ENCODE results near the gene FAM162A.
A peak's percentile ranks its signal among the peaks of the same experiment; 100 is the strongest.
"Not testable (repeated sequence)": the region's sequence is repeated elsewhere in the genome, so short reads cannot be mapped to it uniquely, and the experiment has no call there.

FAM162A gene, protein sequence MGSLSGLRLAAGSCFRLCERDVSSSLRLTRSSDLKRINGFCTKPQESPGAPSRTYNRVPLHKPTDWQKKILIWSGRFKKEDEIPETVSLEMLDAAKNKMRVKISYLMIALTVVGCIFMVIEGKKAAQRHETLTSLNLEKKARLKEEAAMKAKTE

DNA sequence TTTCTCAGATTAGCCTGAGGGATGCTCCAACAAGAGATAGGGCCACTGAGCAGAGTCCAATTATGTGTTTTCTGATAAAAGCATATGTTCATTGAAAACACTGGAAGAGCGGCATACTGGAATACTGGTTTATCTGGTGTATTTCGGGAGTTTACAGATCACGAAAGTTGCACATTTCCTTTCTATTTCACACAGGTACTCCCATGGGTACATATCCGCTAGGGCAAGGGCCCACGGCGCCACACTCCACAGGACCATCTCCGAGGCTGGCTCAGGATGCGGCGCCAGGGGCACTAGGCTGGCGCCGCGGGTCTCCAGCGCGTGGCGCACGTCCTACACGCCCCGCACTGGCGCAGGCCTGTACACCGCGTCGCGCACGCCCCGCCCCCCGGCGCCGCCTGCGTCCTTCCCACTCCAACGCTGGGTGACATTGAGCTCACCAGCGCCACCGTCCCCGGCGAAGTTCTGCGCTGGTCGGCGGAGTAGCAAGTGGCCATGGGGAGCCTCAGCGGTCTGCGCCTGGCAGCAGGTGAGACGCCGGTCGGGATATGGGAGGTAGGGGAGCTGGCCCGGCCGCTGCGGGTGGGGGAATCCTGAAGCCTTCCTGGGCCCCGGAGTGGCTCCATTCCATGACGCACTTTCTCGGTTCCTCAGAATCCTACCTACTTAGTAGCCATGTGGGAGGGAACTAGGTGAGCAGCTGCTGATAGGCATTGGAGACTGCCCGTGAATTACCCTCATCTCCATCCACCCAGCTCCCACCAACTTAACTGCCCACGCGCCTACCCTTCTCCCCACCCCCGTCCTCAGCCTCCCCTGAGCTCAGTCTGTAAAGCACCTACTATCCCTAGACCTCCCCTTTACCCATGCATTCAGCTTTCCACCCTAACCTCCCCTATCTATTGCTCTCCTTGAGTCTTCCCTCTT, at the start of gene FAM162A:
FAM162A (plus strand) TSS at position 412 of the 927 bp plus-strand sequence; CDS start at position 496, 84 bp downstream.
- DNase-seq = peak; percentile 95

- no peak for DNase-seq
These were observed 41.2 kb upstream of the FAM162A start for GRCh38 chr3:122342803-122343202.

- no peak for DNase-seq
These were observed 40.3 kb upstream of the FAM162A start for GRCh38 chr3:122343654-122344053.

- no peak for DNase-seq
These were observed 34.8 kb upstream of the FAM162A start for GRCh38 chr3:122349171-122349570.

GRCh38 chr3:122350814-122351418, 33.1 kb upstream of the FAM162A start:
- DNase-seq = no peak

- DNase-seq = no peak
These were observed 32.4 kb upstream of the FAM162A start for GRCh38 chr3:122351612-122352011.

- DNase-seq = no peak
These were observed 30.8 kb upstream of the FAM162A start for GRCh38 chr3:122353215-122353614.

GRCh38 chr3:122353893-122354401, 30.0 kb upstream of the FAM162A start:
- DNase-seq = no peak

DNA sequence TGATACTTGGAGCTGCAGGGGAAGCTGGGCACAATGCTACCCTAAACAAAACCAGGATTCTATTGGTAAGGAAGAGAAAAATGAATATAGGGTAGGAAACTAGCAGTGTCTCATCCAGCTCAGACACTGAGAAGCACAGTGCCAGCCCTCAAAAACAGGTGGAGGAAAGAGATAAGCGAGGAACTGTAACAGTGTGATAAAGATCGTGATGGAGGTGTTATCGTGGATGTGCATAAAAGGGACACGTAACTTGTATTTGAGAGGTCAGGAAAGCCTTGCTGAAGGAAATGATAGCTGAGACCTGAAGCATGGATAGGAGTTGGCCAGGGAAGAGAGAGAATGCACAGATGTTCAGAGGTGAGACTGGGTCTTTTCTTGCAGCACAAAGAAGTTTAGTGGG, 28.4 kb upstream of the FAM162A start:
- DNase-seq = no peak

DNA sequence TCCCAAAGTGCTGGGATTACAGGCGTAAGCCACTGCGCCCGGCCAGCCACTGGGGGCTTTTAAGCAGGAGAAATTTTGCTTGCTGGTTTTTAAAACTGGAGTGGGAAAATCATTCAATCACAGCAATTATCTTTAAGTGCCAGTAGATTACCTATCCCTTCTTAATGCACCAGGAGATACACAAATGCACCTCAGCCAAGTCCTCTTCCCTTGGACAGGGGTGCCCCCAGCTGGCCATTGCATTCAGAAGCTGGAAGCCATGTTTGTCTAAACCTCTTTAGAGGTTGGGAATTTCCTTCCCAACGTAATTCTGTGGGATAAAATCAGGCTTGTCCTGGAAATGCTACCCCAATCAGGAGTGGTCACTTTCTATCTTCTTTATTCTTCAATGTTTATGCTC, 27.6 kb upstream of the FAM162A start:
- DNase-seq = peak; percentile 13

DNA sequence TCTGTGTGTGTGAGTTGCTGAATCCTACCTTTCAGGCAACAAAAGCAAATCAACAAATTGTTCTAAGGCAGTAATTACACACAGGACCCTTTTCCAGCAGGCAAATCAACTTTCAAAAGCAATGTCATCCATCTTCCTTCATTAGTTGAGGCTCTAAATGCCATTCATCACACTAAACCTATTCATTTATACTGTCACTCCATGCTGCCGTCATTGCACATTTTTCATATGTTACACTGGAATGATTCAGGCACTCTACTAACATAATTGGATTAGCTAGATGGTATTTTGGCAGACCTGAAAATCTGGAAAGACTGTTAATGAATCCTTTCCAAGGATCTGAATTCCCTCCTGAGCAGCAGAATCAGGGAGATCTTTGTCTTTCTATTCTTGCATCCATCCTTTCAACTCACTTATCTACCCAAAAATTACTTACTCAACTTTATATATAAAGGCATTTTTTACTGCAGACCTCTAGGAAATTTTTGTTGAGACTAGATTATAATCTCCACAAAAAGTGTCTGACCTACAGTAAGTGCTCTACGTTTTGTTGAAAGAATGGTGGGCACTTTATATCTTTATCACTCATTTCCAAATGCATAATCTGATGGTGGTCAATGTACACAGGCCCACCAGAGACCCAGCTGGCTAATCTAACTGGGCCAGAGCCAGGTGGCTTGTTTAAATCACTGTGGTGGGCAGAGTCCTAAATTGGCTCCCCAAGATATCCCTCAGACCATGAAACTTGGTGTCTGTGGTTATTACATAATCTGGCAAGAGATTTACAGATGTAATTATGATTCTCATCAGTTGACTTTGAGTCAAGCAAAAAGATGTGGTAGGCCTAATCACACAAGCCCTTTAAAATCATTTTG, 25.9 kb upstream of the FAM162A start:
- DNase-seq = no peak

DNA sequence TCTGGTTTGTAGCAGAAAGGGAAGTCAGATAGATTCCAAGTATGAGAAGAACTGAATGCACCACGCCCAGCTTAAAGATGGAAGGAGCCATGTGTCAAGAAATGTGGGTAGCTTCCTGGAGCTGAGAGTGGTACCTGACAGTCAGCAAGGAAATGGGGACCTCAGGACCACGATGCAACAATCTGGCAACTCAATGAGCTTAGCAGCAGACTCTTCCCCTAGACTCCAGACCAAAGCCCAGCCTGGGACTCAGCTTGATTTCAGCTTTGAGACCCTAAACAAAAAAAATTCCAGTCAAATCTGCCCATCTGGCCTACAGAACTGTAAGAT, 25.3 kb upstream of the FAM162A start:
- DNase-seq = no peak

DNA sequence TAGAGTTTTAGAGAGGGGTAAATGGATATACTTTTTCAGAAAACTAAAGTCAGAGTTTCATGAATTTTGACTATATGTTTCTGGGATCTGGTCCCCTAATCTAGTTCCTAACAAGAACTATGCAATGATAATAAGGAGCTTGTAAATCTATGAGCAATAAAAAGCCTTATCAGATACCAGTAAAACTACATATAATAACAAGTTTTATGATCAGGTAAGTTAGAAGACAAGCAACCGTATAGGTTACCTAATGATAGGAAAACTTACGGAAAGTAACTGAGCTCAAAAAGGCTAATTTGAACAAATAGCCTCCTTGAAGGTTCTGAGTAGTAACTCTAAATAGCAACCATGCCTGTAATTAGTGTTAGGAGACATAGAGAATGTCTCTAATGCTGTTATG, 22.0 kb upstream of the FAM162A start:
- DNase-seq = no peak

GRCh38 chr3:122364490-122364889, 19.5 kb upstream of the FAM162A start:
- no peak for DNase-seq

DNA sequence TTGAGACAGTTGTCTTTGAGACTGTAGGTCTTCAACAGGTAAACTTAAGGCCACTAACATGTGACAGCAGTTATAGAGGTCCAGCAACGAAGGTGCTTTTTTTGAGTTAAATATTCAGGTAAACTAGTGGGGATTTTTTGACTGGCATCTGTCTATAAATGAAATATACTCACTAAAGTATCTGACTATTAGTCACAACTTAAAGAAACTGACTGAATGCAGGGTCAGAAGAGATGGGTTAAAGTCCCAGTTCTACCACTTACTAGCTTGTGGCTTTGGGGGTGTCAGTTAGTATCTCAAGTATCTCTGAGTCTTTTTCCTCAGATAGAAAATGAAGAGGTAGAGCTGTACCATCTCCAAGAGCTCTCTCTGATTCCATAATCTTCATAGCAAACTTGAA, 18.9 kb upstream of the FAM162A start:
- no peak for DNase-seq

DNA sequence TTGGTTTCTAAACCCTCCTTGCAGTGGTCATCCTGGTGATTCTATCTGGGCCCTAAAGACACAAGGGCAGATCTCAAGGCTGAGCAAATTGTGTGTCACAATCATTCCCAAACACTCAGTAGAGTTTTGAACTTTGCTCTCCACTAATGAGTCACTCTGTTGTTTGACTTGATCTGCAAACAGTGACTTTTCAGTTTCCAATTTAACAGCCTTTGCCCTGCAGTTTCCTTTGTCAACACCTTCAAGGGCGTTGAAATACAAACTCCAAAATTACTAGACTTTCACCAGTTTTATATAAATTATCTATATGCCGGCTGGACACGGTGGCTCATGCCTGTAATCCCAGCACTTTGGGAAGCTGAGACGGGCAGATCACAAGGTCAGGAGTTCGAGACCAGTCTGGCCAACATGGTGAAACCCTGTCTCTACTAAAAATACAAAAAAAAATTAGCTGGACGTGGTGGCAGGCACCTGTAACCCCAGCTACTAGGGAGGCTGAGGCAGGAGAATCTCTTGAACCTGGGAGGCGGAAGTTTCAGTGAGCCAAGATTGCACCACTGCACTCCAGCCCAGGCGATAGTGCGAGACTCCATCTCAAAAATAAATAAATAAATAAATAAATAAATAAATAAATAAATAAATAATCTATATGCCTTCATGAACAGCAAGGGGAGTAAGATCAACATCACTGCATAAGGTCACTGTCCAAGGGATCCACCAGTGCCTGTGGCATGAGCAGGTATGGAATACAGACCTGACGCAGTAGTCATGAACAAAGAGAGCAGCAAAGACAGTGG, 18.2 kb upstream of the FAM162A start:
- not testable (repeated sequence) for DNase-seq

DNA sequence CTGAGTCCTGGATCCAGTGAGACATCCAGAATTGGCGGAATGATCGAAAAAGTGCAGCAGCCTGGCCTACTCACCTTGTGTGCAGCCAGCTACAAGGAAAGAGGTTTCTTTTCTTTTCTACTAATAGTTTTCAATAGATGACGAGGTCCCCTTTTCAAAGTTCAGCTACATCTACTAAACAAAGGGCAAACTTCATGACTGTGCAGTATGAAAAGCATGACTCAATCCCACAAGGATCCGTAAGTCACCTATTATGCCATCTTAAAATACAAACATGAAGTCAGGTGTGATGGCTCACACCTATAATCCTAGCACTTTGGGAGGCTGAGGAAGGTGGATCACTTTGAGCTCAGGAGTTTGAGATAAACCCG, 17.6 kb upstream of the FAM162A start:
- no peak for DNase-seq

DNA sequence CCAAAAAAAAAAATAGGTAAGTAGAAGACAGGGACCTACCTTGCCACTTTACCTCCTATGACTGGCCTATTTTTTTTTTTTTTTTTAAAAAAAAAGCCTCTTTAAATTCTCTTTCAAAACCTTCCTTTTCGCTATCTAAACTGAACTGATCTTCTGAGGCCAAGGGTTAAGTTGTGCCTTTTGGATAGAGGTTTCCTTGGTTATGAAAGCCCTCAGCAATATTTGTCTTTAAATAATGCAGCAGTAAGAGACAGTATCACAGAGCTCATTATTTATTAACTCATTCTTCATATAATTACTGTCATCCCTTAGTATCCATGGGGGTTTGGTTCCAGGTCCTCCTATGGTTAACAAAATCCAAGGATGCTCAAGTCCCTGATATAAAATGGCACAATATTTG, 9.9 kb upstream of the FAM162A start:
- no peak for DNase-seq

DNA sequence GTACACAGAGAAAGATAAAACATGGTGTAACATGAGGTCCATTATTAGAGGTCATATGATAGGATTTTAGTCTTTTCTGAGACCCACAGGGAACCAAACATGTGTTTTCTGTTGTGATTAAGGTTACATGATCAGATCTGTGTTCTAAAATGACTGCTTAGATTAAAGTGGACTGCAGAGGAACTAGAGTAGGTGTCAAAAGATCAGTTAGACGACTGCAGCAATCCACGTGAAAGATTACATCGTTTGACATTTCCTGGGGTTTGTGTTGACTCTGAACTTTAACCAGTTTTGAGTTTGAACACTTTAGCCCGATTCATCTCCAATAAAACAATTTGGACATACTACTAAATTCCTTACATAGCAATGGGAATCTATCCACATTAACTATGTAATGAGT, 6.0 kb upstream of the FAM162A start:
- DNase-seq = no peak

DNA sequence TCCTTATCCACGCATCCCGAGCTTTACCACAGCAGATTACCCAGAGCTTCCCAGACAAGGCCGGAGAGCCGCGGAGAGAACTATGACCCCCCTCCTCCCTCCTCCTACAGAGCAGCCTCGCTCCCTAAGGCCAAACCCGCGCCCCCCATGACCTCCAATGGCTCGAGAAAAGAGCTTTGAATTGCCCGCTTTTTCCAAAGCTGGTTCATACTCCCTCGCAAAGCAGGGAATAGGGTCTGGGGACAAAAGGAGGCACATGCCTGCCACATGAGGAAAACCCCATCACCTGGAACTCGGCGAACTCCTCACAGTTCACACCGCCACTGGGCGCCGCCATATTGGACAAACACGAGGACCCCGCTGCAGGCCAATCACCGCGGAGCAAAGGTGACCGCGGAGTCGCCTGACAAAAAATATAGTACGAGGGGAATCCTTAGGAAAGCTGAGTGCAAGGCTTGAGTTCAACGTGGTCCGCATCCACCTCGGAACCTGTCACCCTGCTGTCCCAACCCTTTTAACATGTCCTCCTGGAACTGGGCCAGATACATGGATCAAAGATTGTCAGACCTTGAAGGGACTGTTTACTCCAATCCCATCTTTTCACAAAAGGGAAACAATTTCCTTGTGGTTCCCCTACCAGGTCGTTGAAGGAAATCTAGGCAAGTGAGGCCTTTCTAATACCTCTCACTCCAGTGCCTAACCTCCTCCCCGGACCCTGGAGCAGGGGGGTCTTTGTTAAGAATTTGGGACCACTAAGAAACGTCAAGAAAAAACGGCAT, 905 bp upstream of the FAM162A start, which contains the start of gene MIX23:
MIX23 (minus strand) TSS at position 344 of the 779 bp plus-strand sequence; CDS start at position 337, 7 bp downstream.
- peak; percentile 96 for DNase-seq

DNA sequence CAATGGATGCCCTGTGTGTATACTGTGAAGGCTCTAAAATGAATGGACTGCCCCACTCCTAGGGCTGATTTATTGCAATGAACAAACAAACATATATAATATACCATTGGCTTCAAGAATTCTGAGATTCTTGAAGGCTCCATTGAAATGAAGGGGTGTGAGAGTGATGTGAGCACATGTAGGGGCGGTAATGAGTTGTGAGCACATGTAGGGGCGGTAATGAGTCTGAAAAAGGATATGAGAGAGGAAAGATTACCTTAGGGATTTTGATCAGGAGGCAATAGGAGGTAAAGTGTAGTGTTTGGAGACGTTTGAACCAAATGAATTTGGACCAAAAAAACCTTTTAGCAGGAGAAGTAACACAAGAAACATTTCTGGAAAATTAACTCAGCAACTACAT, 3.7 kb downstream of the FAM162A start:
- DNase-seq = no peak
